Stimulated activated CD8-positive, alpha-beta memory T cell treated with anti-CD3 and anti-CD28 coated beads, Interleukin-15, amount 100 ng/mL, for 24 hours (primary cell): ENCODE measurements around the gene ELAPOR1.
A peak's percentile ranks its signal among the peaks of the same experiment; 100 is the strongest.

Experiments used
- DNase-seq: peaks from one replicate; pipeline ENCODE4 v3.0.0-alpha.2; 2020; ENCODE audit warnings: low read depth

ELAPOR1 gene

GRCh38 chr1:109096120-109096519 lies 17.8 kb upstream of the ELAPOR1 start:
- no peak for DNase-seq

DNA sequence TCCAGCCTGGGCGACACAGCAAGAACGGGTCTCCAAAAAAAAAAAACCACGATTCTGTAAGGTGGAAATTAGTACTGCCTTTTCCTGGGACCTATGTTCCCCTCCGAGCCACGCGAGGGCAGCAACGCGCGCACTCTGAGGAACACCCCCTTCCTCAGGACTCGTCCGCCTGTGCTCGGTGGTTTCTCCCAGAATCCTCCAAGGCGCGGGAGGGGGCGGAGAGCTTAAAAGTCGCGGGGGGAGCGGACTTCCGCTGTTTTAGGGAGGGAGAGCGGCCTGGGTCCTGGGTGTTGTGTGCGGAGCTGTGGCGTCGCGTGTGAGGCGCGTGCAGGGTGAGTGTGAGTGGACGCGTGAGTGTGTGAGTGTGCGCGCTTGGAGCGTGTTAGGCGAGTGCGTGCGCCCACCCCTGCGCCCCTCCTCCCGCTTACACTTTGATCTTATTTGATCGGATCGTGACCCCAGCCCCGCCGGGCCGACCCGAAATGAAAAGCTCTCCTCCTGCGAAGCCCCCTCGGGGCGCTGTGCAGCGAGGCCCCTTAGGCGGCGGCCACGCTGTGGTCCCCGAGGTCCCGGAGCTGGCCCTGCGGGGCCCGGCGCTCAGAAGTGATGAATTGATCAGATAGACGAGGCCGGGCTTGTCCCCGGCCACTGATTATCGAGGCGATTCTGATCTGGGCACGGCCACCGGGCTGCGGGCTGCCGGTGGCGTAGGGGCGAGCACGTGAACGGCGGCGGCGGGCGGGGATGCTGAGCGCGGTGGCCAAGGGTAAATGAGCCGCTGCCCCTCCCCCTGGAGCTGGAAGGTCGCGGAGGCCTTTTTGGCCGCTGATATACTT lies 13.8 kb upstream of the ELAPOR1 start:
- DNase-seq = peak; percentile 87

DNA sequence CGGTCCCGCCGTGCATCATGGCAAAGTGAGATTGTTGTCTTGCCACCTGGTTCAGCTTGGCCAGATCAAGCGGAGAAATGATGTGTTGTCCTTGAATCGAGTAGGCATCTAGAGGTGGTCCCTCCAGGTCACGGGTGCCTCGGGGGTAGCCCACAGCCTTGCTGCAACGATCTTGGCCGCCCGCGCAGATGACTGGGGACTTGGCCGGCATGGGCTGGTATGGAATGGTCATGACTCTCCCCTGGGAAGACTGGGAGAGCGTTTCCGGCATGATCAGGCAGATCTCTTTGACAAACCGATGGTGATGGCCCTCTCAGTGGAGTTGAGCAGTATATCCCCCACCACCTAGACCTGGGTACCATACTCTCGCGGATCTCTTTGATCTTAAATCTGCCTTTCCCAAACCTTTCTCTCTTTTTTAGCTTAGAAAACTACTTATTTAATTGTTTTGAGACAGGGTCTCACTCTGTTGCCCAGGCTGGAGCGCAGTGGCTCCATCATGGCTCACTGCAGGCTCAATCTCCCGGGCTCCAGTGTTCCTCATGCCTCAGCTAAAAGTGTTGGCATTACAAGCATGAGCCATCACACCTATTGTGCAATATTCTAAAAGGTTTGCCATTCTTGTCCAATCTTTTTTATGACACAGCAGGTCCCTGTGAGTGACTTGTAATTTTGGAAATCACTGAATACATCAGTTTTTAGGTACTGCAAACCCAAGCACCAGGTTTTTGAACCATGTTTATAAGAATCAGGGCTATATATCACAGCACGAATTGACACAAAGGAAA lies 9.4 kb upstream of the ELAPOR1 start:
- DNase-seq = no peak

DNA sequence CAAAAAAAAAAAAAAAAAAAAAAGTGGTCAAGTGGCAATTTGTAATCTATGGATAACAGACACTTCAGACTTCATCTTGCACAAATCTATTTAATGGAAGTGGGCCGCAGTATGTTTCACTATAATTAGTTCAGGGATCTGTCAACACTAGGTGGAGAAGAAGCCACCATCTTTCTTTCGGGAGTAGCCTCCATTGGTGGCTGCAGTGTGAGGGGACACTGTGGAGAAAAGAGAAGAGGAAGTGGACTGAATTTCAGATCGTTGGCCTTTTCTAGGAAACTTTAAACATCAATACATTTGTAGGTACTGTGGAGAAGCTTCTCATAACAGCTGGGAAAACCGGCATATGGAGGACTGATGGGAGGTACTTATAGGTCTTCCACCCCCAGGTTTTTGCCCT lies 8.0 kb upstream of the ELAPOR1 start:
- no peak for DNase-seq

DNA sequence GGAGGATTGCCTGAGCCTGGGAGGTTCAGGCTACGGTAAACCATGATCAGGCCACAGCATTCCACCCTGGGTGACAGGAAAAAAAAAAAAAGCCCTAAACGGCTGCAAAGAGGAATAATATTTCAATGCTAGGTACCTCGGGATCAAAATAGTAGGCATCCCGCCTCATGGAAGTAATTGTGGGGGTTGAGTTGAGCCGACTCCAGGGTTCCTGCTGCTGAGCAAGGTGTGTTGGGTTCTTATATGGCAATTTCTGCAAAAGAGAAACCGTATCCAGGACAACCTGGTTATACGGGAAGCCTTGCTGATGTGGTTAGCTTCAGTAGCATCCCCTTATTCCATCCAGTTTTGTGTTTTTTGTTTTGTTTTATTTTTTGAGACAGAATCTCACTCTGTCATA lies 6.1 kb upstream of the ELAPOR1 start:
- no peak for DNase-seq

DNA sequence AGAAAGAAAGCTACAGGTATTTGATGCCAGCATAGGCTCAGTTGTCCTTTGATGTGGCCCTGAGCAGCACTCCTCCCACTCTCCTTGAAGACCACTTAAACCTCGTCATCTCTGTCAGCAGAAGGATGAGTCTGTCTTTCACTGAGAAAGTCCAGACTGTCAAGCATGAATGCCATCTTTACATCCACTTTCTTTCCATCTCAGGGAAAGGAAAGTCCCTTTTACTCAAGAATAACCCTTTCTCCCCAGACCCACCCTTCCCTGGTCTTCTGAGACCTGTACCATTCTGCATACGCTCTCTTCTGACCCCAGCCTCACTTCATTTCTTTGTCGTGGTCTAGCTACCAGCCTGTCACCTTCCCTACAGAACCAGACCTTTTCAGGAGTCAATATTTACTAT lies 4.0 kb upstream of the ELAPOR1 start:
- no peak for DNase-seq

GRCh38 chr1:109111386-109112055 lies 2.4 kb upstream of the ELAPOR1 start:
- no peak for DNase-seq

- no peak for DNase-seq
These were observed 1.8 kb upstream of the ELAPOR1 start for GRCh38 chr1:109112056-109112651.

DNA sequence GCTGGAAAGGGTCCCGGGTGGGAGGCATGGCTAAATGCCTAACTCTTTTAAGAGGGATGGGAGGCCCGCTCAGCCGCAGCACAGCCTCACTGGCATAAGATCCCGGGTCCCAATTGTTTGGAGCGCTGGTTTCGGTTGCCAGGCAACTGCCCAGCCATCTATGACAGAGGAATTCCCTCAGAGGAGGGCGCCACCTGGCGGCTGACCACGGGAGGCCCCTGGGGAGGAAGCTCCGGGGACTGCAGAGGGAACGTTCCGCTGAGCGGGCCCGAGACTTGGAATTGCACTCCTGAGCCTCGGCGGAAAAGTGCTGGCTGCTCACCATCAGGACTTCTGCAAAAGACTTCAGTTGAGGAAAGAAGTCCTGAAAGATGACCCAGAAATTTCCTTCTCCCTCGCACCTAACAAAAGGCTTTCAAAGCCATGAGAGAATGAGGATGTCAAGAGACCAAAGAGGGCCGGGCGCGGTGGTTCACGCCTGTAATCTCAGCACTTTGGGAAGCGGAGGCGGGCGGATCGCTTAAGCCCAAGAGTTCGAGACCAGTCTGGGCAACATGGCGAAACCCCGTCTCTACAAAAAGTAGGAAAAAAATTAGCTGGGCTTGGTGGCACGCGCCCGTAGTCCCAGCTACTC lies 1.1 kb upstream of the ELAPOR1 start:
- DNase-seq = peak; percentile 78

GRCh38 chr1:109114342-109114674 lies 393 bp downstream of the ELAPOR1 start:
- DNase-seq = no peak

DNA sequence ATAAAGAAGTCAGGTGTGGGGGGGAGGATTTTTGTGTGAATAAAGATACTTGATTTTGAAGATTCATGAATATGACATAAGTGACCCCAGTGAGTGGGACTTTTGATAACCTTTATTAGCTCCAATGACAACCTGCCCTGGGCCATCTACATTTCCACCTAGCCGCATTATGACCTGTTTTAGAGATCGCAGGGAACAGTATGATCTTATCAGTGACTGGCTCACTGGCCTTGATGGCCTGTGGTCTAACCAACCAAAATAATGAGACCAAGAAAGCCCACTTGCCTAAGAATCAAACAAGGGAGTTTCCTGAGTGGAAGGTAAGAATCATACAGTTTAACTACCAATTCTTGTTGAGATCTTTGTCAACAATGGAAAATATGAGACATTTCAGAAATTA lies 1.8 kb downstream of the ELAPOR1 start:
- no peak for DNase-seq

- no peak for DNase-seq
These were observed 2.4 kb downstream of the ELAPOR1 start for GRCh38 chr1:109116286-109116685.

DNA sequence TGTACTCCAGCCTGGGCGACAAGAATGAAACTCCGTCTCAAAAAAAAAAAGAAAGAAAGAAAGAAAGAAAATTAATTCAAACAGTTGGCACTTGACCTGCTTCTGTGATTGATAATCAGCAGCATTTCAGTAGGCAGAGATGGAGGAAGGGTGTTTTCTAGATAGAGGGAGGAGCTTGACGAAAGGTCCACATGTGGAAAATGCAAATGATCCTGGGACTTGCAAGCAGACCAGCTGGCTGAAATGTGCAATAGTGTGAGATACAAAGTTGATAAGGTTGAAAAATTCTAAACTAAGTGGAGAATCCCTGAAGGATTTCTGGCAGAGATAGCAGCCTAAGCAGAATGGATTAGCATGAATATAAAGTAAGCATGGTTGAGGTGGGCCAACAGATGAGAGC lies 4.2 kb downstream of the ELAPOR1 start:
- DNase-seq = no peak

DNA sequence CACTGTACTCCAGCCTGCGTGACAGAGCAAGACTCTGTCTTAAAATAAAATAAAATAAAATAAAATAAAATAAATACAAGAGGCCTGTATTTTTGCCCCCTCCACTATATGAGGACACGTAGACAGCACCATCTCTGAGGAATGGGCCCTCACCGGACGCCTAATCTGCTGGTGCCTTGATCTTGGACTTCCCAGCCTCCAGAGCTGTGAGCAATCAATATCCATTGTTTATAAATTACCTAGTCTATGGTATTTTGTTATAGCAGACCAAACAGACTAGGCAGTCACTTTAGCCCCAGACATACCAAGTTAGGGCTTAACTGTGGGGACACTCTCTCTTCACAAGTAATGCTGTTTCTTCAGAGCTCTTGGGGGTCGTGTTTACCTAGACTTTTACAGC lies 6.4 kb downstream of the ELAPOR1 start:
- no peak for DNase-seq

GRCh38 chr1:109131059-109131458 lies 17.1 kb downstream of the ELAPOR1 start:
- no peak for DNase-seq

GRCh38 chr1:109131800-109132199 lies 17.9 kb downstream of the ELAPOR1 start:
- no peak for DNase-seq

DNA sequence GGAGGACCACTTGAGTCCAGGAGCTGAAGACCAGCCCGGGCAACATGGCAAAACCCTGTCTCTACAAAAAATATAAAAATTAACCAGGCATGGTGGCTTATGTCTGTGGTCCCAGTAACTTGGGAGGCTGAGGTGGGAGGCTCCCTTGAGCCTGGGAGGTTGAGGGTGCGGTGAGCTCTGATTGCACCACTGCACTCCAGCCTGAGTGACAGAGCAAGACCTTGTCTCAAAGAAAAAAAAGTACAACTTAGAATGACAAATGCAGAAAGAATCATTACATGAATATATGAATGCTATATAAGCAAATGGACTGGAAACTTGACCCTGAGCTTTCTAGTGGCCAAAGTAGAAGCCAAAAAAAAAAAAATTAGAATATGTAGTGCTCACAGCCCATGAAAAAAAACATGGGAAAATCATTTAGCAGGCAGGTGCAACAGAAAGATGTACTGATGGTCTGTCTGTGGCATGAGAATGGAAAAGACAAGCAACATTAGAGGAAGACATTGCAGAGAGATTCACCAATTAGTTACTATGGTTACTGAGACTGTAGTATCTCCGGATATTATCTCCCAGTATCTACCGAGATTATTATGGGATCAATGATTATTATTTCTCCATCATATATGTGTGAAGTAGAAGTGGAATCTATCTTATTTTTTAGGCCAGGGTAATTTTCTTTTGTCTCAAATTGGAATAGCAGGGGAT lies 19.2 kb downstream of the ELAPOR1 start:
- no peak for DNase-seq

DNA sequence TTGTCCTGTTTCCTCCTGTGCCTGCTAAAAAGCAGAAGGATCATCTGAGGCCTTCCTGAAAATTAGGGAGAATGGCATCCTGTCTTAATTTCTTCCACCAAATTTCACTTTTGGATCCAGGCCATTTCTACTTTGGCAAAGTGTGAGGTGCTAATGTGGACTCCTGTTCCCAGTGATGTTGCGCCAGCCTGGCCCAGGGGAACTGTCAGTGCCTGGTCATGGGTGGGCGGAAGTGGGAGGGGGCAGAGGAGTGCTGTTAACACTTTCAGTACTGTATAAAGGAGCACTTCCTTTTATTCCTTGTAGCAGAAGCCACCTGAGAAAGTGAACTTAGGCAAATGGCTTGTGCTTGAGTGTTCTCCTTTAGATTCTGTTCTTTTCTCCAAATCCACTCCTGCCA lies 19.9 kb downstream of the ELAPOR1 start:
- DNase-seq = no peak

- no peak for DNase-seq
These were observed 20.5 kb downstream of the ELAPOR1 start for GRCh38 chr1:109134423-109134822.

- DNase-seq = no peak
These were observed 22.0 kb downstream of the ELAPOR1 start for GRCh38 chr1:109135940-109136339.

DNA sequence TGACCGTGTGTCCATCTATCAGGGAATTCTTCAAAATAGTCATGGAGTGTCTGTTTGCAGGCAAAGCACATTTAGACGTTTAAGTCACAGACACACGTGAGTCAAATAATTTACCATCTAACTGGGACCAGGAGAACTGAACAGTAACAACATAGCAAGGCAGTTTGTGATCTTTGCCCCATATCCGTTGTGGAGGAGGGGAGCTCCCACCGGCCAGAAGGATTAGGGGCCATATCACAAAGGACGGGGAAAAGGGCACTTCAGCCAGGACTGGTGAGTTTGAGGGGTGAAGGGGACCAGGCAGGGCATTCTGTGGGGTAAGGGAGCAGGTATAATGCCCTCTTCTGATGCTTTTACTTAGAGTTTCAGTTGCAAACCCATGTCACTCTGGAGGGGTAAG lies 22.9 kb downstream of the ELAPOR1 start:
- no peak for DNase-seq

DNA sequence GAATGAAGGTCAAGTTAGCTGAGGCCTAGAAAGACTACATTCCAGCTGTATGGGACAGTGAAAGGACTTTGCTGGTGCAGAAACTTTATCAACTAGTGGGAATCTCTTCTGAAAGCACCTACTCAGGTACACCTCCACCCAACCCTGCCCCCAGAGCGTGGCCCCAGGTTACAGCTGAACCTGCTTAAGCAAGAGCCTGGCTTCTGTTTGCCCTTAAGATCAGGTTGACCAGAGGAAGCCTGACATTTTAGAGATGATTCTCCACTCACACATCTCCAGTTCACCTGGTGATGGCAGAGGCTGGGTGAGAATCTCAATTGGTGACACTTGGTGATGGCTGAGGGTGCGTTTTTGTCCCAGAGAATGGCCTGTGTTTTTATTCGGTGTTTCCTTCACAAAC lies 24.0 kb downstream of the ELAPOR1 start:
- DNase-seq = no peak
